Cardiac septum (tissue), 1 donor: ENCODE measurements around the gene ATG4A. TPM values are rescaled to one million over a fixed set of nuclear protein-coding genes. Genes with fewer than 3 reads are reported as not detected.

Experiments used
- DNase-seq: peaks from one replicate; pipeline ENCODE4 v3.0.0-alpha.2; 2020; ENCODE audit warnings: low spot score
- intact Hi-C: fragments of 100-400 bp; cut with DNase I; formaldehyde crosslinking; loops from one replicate; pipeline ENCODE4 v1.14.0; 2022
- long read RNA-seq: library from polyadenylated mRNA; unstranded; transcript quantifications from one replicate; pipeline ENCODE4 v2.0.0, GENCODE V29; 2021
- total RNA-seq: library from RNA; stranded (reverse); fragmentation: NEBNext Ultra II Directional; extraction: Animal tissue kit (Norgen Biotek cat#: 25700); gene quantifications from one replicate; pipeline ENCODE4 v1.2.1, GENCODE V29; 2021
- donor health status: DM: no; HTN: no; CAD: no.

Gene ATG4A
- 19.2 TPM for total RNA-seq
- long read RNA-seq, transcript ATG4A-203 (13 exons, 2,315 nt) = major isoform, 19 of 27 reads
- long read RNA-seq, partial matches to known transcripts = 3 of 27 reads
- long read RNA-seq, other reads (novel, unspliced or antisense) = 3 of 27 reads

GRCh38 chrX:108091264-108091877, at the start of gene ATG4A, which contains the start of gene PSMD10:
Gene ATG4A (plus strand): TSS chrX:108091778. CDS start chrX:108091827, 49 bp downstream.
Gene PSMD10 (minus strand): TSS chrX:108091542. CDS start chrX:108091520, 22 bp downstream.
- DNase-seq = peak; percentile 96
- intact Hi-C loops = loop anchor here (5.0 kb wide), 1 partner anchor 41 kb away; no protein-coding TSS in a partner anchor

- DNase-seq = no peak
- intact Hi-C loops = no loop called here
Measured at GRCh38 chrX:108044554-108045256, 46.9 kb upstream of the ATG4A start, which contains the start of gene VSIG1. Gene VSIG1 (plus strand): TSS chrX:108045065. CDS start chrX:108045131, 66 bp downstream.

- intact Hi-C loops = no loop called here
- DNase-seq = no peak
Measured at GRCh38 chrX:108049649-108050048, 41.9 kb upstream of the ATG4A start.

- DNase-seq = no peak
- intact Hi-C loops = no loop called here
Measured at GRCh38 chrX:108053218-108053617, 38.4 kb upstream of the ATG4A start.

- intact Hi-C loops = no loop called here
- DNase-seq = no peak
Measured at GRCh38 chrX:108055546-108055945, 36.0 kb upstream of the ATG4A start.

- no peak for DNase-seq
- intact Hi-C loops = no loop called here
Measured at GRCh38 chrX:108059801-108060200, 31.8 kb upstream of the ATG4A start.

- no peak for DNase-seq
- intact Hi-C loops = no loop called here
Measured at GRCh38 chrX:108064001-108064400, 27.6 kb upstream of the ATG4A start.

- intact Hi-C loops = no loop called here
- no peak for DNase-seq
Measured at GRCh38 chrX:108064613-108065012, 27.0 kb upstream of the ATG4A start.

- DNase-seq = no peak
- intact Hi-C loops = no loop called here
Measured at GRCh38 chrX:108068121-108068520, 23.5 kb upstream of the ATG4A start.

GRCh38 chrX:108070891-108071290, 20.7 kb upstream of the ATG4A start:
- no peak for DNase-seq
- intact Hi-C loops = no loop called here

GRCh38 chrX:108071578-108071977, 20.0 kb upstream of the ATG4A start:
- intact Hi-C loops = no loop called here
- DNase-seq = no peak

- intact Hi-C loops = no loop called here
Measured at GRCh38 chrX:108072746-108073145, 18.8 kb upstream of the ATG4A start.

GRCh38 chrX:108081110-108081509, 10.5 kb upstream of the ATG4A start:
- intact Hi-C loops = no loop called here
- DNase-seq = no peak

More at GRCh38 chrX:108072746-108073145, 18.8 kb upstream of the ATG4A start:
- no peak for DNase-seq

- no peak for DNase-seq
- intact Hi-C loops = no loop called here
Measured at GRCh38 chrX:108087792-108088191, 3.8 kb upstream of the ATG4A start.

- intact Hi-C loops = no loop called here
- no peak for DNase-seq
Measured at GRCh38 chrX:108088511-108088910, 3.1 kb upstream of the ATG4A start.

GRCh38 chrX:108090491-108091263, 901 bp upstream of the ATG4A start:
- DNase-seq = no peak
- intact Hi-C loops = loop anchor here (5.0 kb wide), 1 partner anchor 42 kb away; no protein-coding TSS in a partner anchor

- intact Hi-C loops = loop anchor here (5.0 kb wide), 1 partner anchor 40 kb away; no protein-coding TSS in a partner anchor
- no peak for DNase-seq
Measured at GRCh38 chrX:108091878-108092291, 307 bp downstream of the ATG4A start.

GRCh38 chrX:108097380-108097779, 5.8 kb downstream of the ATG4A start:
- DNase-seq = no peak
- intact Hi-C loops = no loop called here

GRCh38 chrX:108105473-108105872, 13.9 kb downstream of the ATG4A start:
- intact Hi-C loops = no loop called here
- DNase-seq = no peak

GRCh38 chrX:108114541-108114940, 23.0 kb downstream of the ATG4A start:
- intact Hi-C loops = no loop called here
- no peak for DNase-seq
